SU-DHL-6 (cell line): ENCODE results near the gene TTF1.

Source experiments
- H2AFZ ChIP-seq: fragments of 200-600 bp; sonication (generic); 2 replicates; pipeline ENCODE4 v1.6.1; 2014; ENCODE audit warnings: low read depth, mild to moderate bottlenecking, moderate library complexity, mixed read lengths, antibody characterized with exemption, low read length; ENCODE audit not compliant: severe bottlenecking
- H3F3A ChIP-seq: fragments of 200-600 bp; shearing (Covaris generic); 2 replicates; pipeline ENCODE4 v1.6.0; 2016; ENCODE audit warnings: antibody characterized with exemption, mild to moderate bottlenecking; ENCODE audit not compliant: insufficient read depth
- H3K27ac ChIP-seq: fragments of 200-600 bp; sonication (generic); 2 replicates; pipeline ENCODE4 v1.5.1; 2016; ENCODE audit warnings: low read depth, mild to moderate bottlenecking, low read length, moderate library complexity, mixed read lengths
- H3K27me3 ChIP-seq: fragments of 200-600 bp; sonication (generic), shearing (Covaris generic); 2 replicates; pipeline ENCODE4 v1.6.0; 2014; ENCODE audit warnings: mild to moderate bottlenecking, low read length
- H3K36me3 ChIP-seq: fragments of 200-600 bp; sonication (generic); 2 replicates; pipeline ENCODE4 v1.6.1; 2014; ENCODE audit warnings: mild to moderate bottlenecking, low read length, mixed read lengths
- H3K4me2 ChIP-seq: fragments of 300-600, 200-600 bp; shearing (Covaris generic), sonication (generic); 2 replicates; pipeline ENCODE4 v1.6.0; 2014; ENCODE audit warnings: low read length, low read depth, mild to moderate bottlenecking; ENCODE audit not compliant: poor library complexity, severe bottlenecking
- H3K4me3 ChIP-seq: fragments of 200-600 bp; sonication (generic); 2 replicates; pipeline ENCODE4 v1.5.1; 2014; ENCODE audit warnings: antibody characterized with exemption, low read length, mild to moderate bottlenecking, mixed read lengths; ENCODE audit not compliant: insufficient read depth, poor library complexity, severe bottlenecking
- H3K79me2 ChIP-seq: fragments of 200-600 bp; sonication (generic); 2 replicates; pipeline ENCODE4 v1.6.1; 2014; ENCODE audit warnings: mild to moderate bottlenecking, low read length, moderate library complexity; ENCODE audit not compliant: insufficient read depth
- H3K9ac ChIP-seq: fragments of 200-600 bp; sonication (generic); 2 replicates; pipeline ENCODE4 v1.7.0; 2014; ENCODE audit warnings: mild to moderate bottlenecking, low read length
- H3K9me2 ChIP-seq: fragments of 200-600 bp; sonication (generic); replicated peaks from 2 replicates; pipeline ENCODE4 v1.6.1; 2014; ENCODE audit warnings: low read length; ENCODE audit not compliant: insufficient read depth
- H3K9me3 ChIP-seq: fragments of 200-600 bp; sonication (generic); 2 replicates; pipeline ENCODE4 v1.6.1; 2014; ENCODE audit warnings: low read length, mixed read lengths; ENCODE audit not compliant: insufficient read depth
- H4K20me1 ChIP-seq: fragments of 200-600 bp; sonication (generic); 2 replicates; pipeline ENCODE4 v1.6.1; 2014; ENCODE audit warnings: low read depth, mild to moderate bottlenecking, antibody characterized with exemption, low read length, moderate library complexity, mixed read lengths
- EZH2phosphoT487 ChIP-seq: fragments of 200-600 bp; sonication (generic), shearing (Covaris generic); conservative IDR thresholded peaks from 2 replicates; pipeline ENCODE4 v1.6.1; 2018; ENCODE audit warnings: mild to moderate bottlenecking, antibody characterized with exemption, low read length, moderate library complexity, mixed read lengths
- TF ChIP-seq, protein P1 (sequence below): fragments of 200-600 bp; sonication (generic); IDR thresholded peaks from one replicate; pipeline ENCODE4 v1.5.1; 2017; ENCODE audit warnings: antibody characterized with exemption, mild to moderate bottlenecking, low read length, moderate library complexity; ENCODE audit not compliant: insufficient read depth, poor library complexity, severe bottlenecking

TTF1 gene

DNA sequence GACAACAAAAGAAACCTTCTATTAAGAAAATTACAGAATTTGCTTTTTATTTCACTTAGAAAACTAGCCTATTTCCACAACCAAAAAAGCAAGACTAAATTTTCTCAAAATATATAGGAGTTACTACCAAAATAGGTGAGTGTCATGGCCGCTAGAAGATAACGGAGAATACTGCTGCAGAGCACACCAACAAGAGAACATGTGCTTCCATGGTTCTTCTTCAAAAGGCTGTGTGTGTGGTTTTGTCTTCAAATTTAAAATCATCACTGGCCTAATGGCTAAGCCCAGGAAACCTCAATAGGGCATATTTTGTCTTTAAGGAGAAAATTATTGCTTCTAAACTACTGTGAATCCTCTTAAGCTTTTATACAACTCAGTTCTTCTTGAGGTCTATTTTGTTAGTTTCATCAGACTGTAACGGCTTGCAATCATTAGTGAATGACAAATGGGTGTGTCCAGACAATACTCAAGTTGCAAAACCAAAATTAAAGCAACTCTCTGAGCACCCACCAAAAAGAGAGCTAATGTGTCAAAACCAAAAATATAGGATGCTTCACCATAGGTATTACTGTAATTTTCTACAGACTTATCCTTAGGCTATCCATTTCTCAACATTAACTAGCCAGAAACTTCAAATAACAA is 55.1 kb downstream of the TTF1 start:
- H4K20me1 ChIP-seq = no peaks in the 10 kb centered on the region
- no peaks in the 10 kb centered on the region for H3K9me2 ChIP-seq
- H3F3A ChIP-seq = peaks cover 36% of the 10 kb centered on the region
- H3K9me3 ChIP-seq = no peaks in the 10 kb centered on the region
- no peaks in the 10 kb centered on the region for H3K27me3 ChIP-seq
- peak overlapping the region; percentile 98 for H3K4me2 ChIP-seq
- peaks cover 38% of the 10 kb centered on the region for H3K36me3 ChIP-seq
- H3K27ac ChIP-seq = peak overlapping the region; percentile 92
- H2AFZ ChIP-seq = no peak overlapping the region
- TF ChIP-seq, protein P1, sequence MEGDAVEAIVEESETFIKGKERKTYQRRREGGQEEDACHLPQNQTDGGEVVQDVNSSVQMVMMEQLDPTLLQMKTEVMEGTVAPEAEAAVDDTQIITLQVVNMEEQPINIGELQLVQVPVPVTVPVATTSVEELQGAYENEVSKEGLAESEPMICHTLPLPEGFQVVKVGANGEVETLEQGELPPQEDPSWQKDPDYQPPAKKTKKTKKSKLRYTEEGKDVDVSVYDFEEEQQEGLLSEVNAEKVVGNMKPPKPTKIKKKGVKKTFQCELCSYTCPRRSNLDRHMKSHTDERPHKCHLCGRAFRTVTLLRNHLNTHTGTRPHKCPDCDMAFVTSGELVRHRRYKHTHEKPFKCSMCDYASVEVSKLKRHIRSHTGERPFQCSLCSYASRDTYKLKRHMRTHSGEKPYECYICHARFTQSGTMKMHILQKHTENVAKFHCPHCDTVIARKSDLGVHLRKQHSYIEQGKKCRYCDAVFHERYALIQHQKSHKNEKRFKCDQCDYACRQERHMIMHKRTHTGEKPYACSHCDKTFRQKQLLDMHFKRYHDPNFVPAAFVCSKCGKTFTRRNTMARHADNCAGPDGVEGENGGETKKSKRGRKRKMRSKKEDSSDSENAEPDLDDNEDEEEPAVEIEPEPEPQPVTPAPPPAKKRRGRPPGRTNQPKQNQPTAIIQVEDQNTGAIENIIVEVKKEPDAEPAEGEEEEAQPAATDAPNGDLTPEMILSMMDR = no peak
- no peak for TF ChIP-seq EZH2phosphoT487
- peaks cover 71% of the 10 kb centered on the region for H3K79me2 ChIP-seq
- H3K9ac ChIP-seq = peak overlapping the region; percentile 99
- H3K4me3 ChIP-seq = peak overlapping the region; percentile 49

DNA sequence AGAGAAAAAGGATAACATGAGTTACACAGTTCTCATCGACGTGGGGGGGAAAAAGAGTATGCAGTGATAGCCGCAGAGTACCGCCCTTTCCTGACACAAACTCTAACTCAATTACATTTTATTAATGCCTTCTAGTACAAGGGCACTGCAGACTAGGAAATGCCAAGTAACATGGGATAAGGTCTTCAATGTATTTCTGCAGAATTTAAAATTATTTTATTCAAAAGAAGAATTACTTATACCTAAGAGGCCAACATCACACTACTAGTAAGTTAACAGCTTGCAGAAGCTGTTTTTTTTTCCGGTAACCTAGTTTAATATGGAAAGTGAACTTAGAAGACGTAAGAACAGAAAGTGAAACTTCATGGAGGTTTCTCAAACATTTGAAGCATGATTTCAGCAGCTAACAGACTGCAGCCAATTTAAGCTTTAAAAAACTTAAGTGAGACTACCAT is 55.8 kb downstream of the TTF1 start:
- Histone ChIP-seq H3K27ac (peak overlapping the region; percentile 92), H3K4me3 (peak overlapping the region; percentile 49), H3K4me2 (peak overlapping the region; percentile 98), H4K20me1 (no peaks in the 10 kb centered on the region), H3K79me2 (peaks cover 73% of the 10 kb centered on the region), H3F3A (peaks cover 34% of the 10 kb centered on the region), H3K27me3 (no peaks in the 10 kb centered on the region), H2AFZ (no peak overlapping the region), H3K36me3 (peaks cover 44% of the 10 kb centered on the region), H3K9me3 (no peaks in the 10 kb centered on the region), H3K9me2 (no peaks in the 10 kb centered on the region), H3K9ac (peak overlapping the region; percentile 99)
- no peak for TF ChIP-seq EZH2phosphoT487
- TF ChIP-seq, protein P1 = no peak

DNA sequence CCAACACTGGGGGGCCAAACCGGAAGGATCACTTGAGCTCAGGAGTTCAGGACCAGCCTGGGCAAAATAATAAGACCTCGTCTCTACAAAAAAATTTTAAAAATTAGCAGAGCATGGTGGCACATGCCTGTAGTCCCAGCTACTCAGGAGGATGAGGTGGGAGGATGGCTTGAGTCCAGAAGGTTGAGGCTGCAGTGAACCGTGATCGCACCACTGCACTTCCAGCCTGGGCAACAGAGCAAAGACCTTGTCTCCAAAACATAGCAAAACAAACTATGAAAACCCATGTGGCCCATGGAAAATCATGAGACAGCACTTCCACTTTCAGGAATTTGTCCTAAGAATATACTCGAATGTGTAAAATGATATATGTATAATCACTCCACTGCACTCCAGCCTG is 58.0 kb downstream of the TTF1 start:
- Histone ChIP-seq H4K20me1 (no peaks in the 10 kb centered on the region), H3K9ac (no peak overlapping the region), H3K9me2 (no peaks in the 10 kb centered on the region), H3K79me2 (peaks cover 68% of the 10 kb centered on the region), H3K4me3 (no peak overlapping the region), H3K4me2 (no peak overlapping the region), H3K27me3 (no peaks in the 10 kb centered on the region), H3K9me3 (no peaks in the 10 kb centered on the region), H2AFZ (no peak overlapping the region), H3K27ac (no peak overlapping the region), H3K36me3 (peaks cover 61% of the 10 kb centered on the region), H3F3A (peaks cover 30% of the 10 kb centered on the region)
- TF ChIP-seq, protein P1 = no peak
- no peak for TF ChIP-seq EZH2phosphoT487
